ENCODE data around the gene ELL2. TPM values are rescaled to one million over a fixed set of nuclear protein-coding genes. Genes with fewer than 3 reads are reported as not detected.

Gene ELL2
- total and polyA plus RNA-seq, 2 donors (not counting 1 experiment from before 2014, with no cell fraction given), result 7.2 to 27.0 TPM

DNA sequence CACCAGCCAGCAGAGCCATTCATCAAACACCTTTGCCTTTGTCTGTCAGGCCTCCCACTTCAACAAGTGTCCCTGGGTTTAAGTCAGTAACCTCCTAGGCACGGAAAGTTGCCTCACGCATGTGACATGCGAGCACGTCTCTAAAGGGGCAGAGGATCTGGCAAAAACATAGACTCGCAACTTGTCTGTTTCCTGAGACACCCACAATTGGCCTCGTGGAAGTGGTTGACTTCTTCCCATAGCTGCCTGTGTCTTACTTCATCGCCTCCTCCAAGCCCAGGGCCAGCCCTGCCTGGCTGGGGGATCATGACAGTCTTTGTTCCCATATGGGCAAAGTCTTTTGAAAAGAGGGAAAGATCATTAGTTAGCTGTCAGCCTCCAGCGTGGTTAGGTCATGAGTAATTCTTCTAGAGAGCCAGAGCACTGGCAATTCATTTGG, 103.6 kb downstream of the ELL2 start:
- Histone ChIP-seq H2AFZ (ENCODE audit: insufficient read depth, low read depth, low read length, poor library complexity, severe bottlenecking) (no peak overlapping the region), H3K9ac (ENCODE audit: low read length) (no peak overlapping the region), H3K4me1 (ENCODE audit: control insufficient read depth in 2 of 2, insufficient read depth in 2 of 2, low read length in 2 of 2) (peaks cover 15 to 18% of the 10 kb centered on the region in 2 donors), H3K4me3 (ENCODE audit: control extremely low read depth in 1 of 5, extremely low read depth in 1 of 5, insufficient read depth in 1 of 5, low read depth in 2 of 5, low read length in 4 of 5) (no peak overlapping the region), H4K20me1 (ENCODE audit: control insufficient read depth, insufficient read depth, low read length, poor library complexity, severe bottlenecking) (no peaks in the 10 kb centered on the region), H3K27me3 (replicated peaks in 1 of 4; ENCODE audit: control extremely low read depth in 1 of 4, control insufficient read depth in 3 of 4, insufficient read depth in 4 of 4, low read length in 3 of 4) (peaks cover 0 to 6% (median 1%) of the 10 kb centered on the region in 4 experiments), H3K27ac (ENCODE audit: low read length in 2 of 2) (no peak overlapping the region), H3K79me2 (ENCODE audit: control insufficient read depth, insufficient read depth, low read length) (no peaks in the 10 kb centered on the region), H3K9me3 (ENCODE audit: control extremely low read depth in 1 of 3, control insufficient read depth in 2 of 3, insufficient read depth in 1 of 3, low read length in 2 of 3) (no peaks in the 10 kb centered on the region), H3K36me3 (replicated peaks in 1 of 2; ENCODE audit: control extremely low read depth in 1 of 2, control insufficient read depth in 1 of 2, extremely low read depth in 1 of 2, insufficient read depth in 2 of 2, low read length in 1 of 2) (no peaks in the 10 kb centered on the region), H3K4me2 (replicated peaks; ENCODE audit: low read depth, low read length, poor library complexity, severe bottlenecking) (no peak overlapping the region)
- no peak for ATAC-seq (ENCODE audit: low read depth)
- H3K4me1 Mint-ChIP-seq, result peaks cover 28% of the 10 kb centered on the region
- no peaks in the 10 kb centered on the region for H3K9me3 Mint-ChIP-seq (ENCODE audit: insufficient read depth)
- ChIA-PET POLR2A (no interaction called here), CTCF (interaction anchor here (1.4 to 7.0 kb wide), 6 partner anchors 11 to 744 kb away, joined by 3 to 151 read pairs (median 8); no protein-coding TSS in a partner anchor)
- WGBS (ENCODE audit: insufficient coverage), result 80% methylated on average over 8 of the region's 8 CpGs
- peaks cover 11% of the 10 kb centered on the region for H3K27me3 Mint-ChIP-seq
- DNase-seq, result no peak
- H3K4me3 Mint-ChIP-seq, result no peak overlapping the region
- intact Hi-C loops (cut with micrococcal nuclease), result loop anchor here (1.0 kb wide), 1 partner anchor 478 kb away; no protein-coding TSS in a partner anchor
- no peak overlapping the region for H3K27ac Mint-ChIP-seq
- TF ChIP-seq EZH2 (IDR thresholded peaks at IDR 0.05; ENCODE audit: borderline replicate concordance, insufficient read depth, low read depth, low read length, poor library complexity, severe bottlenecking), result no peak
- TF ChIP-seq, protein P1, sequence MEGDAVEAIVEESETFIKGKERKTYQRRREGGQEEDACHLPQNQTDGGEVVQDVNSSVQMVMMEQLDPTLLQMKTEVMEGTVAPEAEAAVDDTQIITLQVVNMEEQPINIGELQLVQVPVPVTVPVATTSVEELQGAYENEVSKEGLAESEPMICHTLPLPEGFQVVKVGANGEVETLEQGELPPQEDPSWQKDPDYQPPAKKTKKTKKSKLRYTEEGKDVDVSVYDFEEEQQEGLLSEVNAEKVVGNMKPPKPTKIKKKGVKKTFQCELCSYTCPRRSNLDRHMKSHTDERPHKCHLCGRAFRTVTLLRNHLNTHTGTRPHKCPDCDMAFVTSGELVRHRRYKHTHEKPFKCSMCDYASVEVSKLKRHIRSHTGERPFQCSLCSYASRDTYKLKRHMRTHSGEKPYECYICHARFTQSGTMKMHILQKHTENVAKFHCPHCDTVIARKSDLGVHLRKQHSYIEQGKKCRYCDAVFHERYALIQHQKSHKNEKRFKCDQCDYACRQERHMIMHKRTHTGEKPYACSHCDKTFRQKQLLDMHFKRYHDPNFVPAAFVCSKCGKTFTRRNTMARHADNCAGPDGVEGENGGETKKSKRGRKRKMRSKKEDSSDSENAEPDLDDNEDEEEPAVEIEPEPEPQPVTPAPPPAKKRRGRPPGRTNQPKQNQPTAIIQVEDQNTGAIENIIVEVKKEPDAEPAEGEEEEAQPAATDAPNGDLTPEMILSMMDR (IDR thresholded peaks at IDR 0.05), result no peak

DNA sequence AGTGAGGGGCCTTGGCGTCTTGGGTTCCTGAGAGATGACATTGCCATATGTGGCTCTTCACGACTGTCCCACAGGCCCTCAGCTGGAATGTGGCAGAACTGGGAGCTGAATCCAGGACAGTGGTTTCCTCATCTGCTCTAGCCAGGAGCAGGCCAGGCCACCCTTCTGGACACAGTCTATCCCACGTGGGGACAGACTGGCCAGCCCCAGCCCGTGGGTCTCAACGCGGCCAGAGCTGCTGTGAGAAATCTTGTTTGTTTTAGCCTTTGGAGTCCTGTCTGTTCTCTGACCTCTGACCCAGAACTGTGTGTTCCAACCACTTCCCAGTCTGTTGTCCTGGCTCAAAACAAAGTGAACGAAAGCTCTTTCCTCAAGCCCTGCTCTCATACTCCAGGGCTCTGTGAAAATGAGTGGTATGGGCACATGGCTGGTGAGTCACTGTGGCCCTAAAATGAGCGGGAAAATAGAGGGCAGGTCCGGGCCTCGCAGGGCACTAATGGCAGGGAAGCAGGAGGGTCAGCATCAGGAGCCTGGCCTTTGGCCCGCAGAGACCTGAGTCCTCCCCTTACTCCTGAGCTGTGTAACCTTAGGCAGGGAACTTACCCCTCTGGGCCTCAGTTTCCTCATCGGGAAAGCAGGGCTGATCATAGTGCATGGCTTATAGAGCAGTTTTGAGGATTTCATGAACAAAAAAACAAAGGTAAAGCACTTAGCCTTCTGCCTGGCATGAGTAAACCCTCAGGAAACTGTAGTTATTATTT, 104.3 kb downstream of the ELL2 start:
- DNase-seq (no peak), ATAC-seq (ENCODE audit: low read depth) (no peak)
- ChIA-PET CTCF (interaction anchor here (0.7 to 7.0 kb wide), 12 partner anchors 9 to 757 kb away, joined by 3 to 151 read pairs (median 6); no protein-coding TSS in a partner anchor), POLR2A (no interaction called here)
- Histone ChIP-seq H4K20me1 (ENCODE audit: control insufficient read depth, insufficient read depth, low read length, poor library complexity, severe bottlenecking) (no peaks in the 10 kb centered on the region), H3K9ac (ENCODE audit: low read length) (no peak overlapping the region), H3K9me3 (ENCODE audit: control extremely low read depth in 1 of 3, control insufficient read depth in 2 of 3, insufficient read depth in 1 of 3, low read length in 2 of 3) (no peaks in the 10 kb centered on the region), H3K4me3 (ENCODE audit: control extremely low read depth in 1 of 5, extremely low read depth in 1 of 5, insufficient read depth in 1 of 5, low read depth in 2 of 5, low read length in 4 of 5) (no peak overlapping the region), H2AFZ (ENCODE audit: insufficient read depth, low read depth, low read length, poor library complexity, severe bottlenecking) (no peak overlapping the region), H3K4me1 (ENCODE audit: control insufficient read depth in 2 of 2, insufficient read depth in 2 of 2, low read length in 2 of 2) (peaks cover 15 to 18% of the 10 kb centered on the region in 2 donors), H3K27ac (ENCODE audit: low read length in 2 of 2) (no peak overlapping the region), H3K27me3 (replicated peaks in 1 of 4; ENCODE audit: control extremely low read depth in 1 of 4, control insufficient read depth in 3 of 4, insufficient read depth in 4 of 4, low read length in 3 of 4) (peaks cover 0 to 6% (median 1%) of the 10 kb centered on the region in 4 experiments), H3K36me3 (replicated peaks in 1 of 2; ENCODE audit: control extremely low read depth in 1 of 2, control insufficient read depth in 1 of 2, extremely low read depth in 1 of 2, insufficient read depth in 2 of 2, low read length in 1 of 2) (no peaks in the 10 kb centered on the region), H3K79me2 (ENCODE audit: control insufficient read depth, insufficient read depth, low read length) (no peaks in the 10 kb centered on the region), H3K4me2 (replicated peaks; ENCODE audit: low read depth, low read length, poor library complexity, severe bottlenecking) (no peak overlapping the region)
- TF ChIP-seq EZH2 (IDR thresholded peaks at IDR 0.05; ENCODE audit: borderline replicate concordance, insufficient read depth, low read depth, low read length, poor library complexity, severe bottlenecking), result no peak
- TF ChIP-seq, protein P1 (IDR thresholded peaks at IDR 0.05), result no peak
- intact Hi-C loops (cut with micrococcal nuclease), result no loop called here
- Mint-ChIP-seq H3K4me3 (no peak overlapping the region), H3K27ac (no peak overlapping the region), H3K4me1 (peaks cover 27% of the 10 kb centered on the region), H3K9me3 (ENCODE audit: insufficient read depth) (no peaks in the 10 kb centered on the region), H3K27me3 (peaks cover 10% of the 10 kb centered on the region)
- 98% methylated on average over 11 of the region's 12 CpGs for WGBS (ENCODE audit: insufficient coverage)
